HG03066 (cell line): Measurements from ENCODE around the gene MBP.
A peak's percentile ranks its signal among the peaks of the same experiment; 100 is the strongest.
"Not testable (repeated sequence)": the region's sequence is repeated elsewhere in the genome, so short reads cannot be mapped to it uniquely, and the experiment has no call there.

Experiments
- ATAC-seq: cut with Tn5 transposase; IDR thresholded peaks from one replicate; pipeline ENCODE4 v1.9.1; 2021; ENCODE audit warnings: low read depth; ENCODE audit not compliant: unreplicated experiment

The MBP gene

DNA sequence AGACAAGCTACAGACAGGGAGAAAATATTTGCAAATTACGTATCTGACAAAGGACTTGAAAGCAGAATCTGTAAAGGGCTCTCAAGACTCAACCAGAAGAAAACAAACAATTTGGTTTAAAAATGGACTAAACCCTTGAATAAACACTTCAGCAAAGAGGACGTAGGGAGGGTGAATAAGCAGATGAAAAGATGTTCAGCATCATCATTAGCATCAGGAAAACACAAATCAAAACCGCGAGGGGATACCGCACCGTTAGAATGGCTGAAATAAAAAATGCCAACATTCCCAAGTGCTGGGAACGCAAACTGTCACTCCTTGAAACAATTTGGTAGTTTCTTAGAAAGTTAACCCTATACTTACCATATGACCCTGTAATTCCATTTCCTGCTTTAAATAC, 136.7 kb downstream of the MBP start:
- ATAC-seq, result no peak

DNA sequence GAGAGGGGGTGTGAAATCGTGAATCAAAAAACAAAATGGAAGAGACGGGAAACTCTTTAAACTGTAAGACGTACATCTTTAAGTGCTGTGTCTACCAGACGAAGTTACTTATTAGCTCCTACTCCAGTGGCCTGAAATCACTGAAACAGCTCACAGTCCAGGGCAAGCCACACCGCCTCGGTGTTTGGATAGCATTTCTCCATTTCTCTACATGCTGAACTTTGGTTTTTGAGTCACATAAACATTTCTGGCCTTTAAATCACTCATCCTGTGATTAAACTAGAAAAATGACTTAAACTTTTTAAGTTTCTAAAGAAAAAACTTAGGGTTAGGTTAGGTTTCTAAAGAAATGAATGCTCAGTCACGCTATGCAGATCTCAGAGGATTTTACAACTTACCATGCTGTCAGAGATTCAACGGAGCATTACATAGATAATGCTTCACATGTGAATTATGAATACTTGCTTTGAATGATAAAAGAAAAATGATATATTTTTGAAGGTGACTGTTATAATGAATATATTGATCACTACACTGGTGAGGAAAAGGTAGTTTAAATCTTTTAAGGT, 138.4 kb downstream of the MBP start:
- no peak for ATAC-seq

DNA sequence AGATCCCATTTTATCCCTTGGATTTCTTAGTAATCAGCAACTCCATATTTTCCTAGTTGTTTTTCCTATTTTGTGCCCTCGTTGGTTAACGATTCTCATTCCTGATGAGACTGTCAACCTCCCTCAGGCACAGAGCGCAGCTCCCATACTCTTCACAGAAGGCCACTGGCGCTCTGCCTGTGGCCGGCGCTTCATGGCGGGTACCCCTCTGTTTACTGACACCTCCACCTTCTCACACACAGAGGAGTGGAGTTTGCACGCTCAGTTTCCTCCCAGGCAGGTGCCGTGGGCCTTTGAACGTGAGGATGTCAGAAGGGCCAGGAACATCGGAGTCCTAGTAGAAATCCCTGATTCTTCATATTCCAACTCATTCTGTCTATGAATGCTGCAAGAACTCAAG, 139.0 kb downstream of the MBP start:
- ATAC-seq, result no peak

DNA sequence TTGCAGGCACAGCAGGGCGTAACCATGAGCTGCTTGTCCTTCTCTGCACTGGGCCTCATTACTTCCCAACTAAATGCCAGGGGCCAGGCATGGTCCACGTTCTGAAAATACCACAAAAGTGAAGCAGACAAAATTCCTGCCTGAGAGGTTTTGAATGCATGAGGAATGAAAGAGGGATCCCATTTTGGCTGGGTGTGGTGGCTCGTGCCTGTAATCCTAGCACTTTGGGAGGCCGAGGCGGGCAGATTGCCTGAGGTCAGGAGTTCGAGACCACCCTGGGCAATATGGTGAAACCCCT, 139.5 kb downstream of the MBP start:
- no peak for ATAC-seq

DNA sequence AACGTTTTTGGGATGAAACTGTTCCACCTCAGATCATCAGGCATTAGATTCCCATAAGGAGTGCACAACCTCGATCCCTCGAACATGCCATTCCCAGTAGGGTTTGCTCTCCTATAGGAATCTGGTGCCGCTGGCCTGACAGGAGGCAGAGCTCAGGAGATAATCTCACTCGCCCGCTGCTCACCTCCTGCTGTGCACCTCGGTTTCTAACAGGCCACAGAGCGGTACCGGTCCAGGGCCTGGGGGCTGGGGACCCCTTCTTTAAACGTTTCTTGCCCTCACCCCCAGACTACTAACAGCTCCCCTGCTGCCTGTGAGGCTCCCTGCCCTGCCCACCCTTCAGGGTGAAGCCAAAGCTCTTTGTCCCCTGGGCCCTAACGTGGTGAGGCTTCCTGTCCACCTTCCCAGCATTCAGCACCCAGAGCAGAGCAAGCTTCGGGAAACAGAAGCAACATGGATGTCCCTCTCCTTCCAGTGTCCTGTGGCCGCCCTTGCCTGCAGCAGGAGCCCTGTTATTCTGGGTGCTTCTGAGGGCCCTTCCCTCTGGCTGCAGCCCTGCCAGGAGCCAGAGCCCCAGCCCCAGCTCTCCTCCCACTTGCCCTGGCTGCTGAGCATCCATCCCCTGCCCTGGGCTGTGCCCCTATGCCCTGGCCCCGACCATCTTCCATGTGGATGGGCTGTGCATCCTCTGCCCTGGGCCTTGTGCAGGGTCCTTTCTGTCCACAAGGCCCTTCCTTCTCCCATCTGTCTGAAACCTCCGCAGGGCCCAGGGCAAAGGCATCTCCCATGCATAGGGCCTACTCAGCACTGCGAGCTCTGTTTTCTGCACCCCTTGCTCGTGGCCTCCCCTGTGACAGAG, 140.1 kb downstream of the MBP start:
- ATAC-seq, result no peak

DNA sequence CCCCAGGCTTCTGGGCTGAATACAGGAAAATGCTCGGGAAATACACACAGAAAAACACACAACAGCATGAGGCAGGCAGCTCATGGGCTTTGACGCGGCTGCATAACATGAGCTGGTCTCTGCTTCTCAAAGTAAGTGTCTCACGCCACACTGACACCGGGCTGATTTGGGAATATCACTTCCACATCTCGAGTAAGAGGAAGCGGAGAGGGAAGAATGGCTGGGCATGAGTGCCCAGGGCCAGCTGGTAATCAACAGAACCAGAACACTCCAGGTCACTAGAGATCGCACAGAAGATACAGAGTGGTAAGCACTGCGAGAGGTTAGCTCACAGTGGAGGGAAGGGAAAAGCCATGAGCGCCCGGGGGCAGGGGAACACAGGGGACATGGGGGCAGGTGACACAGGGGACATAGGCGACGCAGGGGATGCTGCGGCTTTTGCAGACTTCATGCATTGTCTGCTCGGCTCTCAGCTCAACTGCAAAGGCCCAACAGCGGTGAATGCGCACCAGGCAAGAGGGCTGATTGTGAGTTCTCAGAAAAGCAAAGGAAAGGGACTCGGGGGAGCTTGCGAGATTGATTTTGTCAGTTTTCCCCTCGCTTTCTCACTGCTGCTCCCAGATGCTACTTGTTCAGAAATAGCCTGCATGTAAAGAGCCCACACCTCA, 141.4 kb downstream of the MBP start:
- no peak for ATAC-seq

DNA sequence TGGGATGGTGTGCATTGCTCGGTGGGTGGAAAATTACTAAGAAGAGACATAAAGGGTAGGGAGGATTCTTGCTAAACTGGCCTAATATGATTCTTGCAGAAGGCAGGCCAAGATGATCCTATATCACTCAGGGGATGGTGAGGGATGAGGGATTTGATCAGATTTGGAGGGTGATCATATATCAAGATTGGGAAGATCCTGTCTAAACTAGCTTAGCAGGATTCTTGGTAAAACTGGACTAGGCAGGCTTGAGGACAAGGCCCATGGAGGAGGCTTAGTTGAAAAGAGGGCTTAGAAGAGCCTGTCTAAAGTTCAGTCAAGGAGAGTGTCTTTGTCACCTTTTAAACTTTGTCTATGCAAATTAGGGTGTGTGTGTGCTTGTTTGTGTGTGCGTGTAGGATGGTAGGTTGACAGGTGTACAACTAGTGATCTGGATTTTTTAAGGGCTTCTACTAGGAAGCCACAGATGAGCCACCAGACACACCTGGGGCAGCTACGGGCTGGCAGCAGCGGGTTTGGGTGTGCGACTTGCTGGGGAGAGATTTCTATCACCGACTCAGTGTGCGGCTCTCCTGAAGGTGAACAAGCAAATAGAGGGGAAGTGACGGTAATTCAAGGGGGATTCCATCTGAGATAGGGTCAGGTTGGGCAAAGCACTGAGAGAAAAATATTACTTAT, 142.1 kb downstream of the MBP start:
- not testable (repeated sequence) for ATAC-seq

DNA sequence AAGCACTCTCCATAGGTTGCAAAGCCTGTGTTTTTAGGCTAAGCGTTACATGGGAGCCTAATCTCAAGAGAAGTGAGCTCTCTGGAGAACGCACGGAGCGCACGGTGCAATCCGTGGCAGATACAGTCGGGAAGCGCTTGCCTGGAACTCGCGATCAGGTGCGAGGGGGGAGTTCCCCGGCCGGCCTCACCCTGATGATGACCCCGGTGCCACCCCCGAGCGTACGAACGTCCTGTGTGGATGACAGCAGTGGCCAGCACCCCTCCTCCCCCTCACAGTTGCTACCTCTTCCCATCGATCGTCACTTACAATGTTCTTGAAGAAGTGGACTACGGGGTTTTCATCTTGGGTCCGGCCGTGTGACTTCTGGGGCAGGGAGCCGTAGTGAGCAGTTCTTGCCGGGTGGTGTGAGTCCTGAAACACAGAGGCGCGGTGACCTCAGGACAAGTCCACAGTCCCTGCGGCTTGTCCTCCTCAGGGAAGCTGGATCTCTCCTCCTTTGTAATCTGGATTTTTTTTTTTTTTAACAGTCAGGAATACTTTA, 142.9 kb downstream of the MBP start:
- ATAC-seq, result no peak

DNA sequence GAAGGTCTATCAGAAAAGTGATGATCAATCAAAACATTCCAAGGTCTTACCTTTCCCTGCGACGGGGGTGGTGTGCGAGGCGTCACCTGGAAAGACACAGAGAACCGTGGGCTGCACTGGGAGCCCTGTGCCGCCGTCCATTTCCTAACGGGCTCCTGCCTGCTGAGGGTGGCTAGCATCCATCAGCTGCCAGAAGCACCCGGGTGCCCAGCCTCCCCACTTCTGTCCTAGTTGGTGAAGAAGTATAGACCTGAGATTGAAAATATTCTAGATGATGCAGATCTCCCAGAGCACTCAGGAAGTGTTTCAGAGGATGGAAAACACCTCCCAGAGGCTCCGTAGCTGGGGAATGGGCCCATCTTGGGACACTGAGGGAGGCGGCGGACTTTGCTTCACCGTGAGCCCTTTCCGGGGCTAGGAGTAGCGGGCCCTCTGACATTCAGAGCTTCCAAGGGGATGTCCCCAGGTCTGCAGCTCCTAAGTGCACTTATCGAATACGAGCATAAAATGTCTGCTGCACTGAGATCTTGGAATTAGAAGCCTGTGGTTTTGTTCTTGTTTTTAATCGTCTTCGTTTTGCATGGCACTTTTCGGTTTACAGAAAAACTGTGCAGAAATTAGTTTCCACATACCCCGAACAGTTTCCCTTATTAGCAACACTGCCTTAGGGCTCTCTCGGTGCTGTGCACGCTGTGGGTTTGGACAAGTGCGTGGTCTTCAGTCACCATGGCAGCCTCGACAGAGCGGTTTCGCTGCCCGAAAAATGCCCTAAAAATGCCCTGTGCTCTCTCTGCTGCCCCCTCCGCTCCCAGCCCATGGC, 143.5 kb downstream of the MBP start:
- ATAC-seq, result no peak

DNA sequence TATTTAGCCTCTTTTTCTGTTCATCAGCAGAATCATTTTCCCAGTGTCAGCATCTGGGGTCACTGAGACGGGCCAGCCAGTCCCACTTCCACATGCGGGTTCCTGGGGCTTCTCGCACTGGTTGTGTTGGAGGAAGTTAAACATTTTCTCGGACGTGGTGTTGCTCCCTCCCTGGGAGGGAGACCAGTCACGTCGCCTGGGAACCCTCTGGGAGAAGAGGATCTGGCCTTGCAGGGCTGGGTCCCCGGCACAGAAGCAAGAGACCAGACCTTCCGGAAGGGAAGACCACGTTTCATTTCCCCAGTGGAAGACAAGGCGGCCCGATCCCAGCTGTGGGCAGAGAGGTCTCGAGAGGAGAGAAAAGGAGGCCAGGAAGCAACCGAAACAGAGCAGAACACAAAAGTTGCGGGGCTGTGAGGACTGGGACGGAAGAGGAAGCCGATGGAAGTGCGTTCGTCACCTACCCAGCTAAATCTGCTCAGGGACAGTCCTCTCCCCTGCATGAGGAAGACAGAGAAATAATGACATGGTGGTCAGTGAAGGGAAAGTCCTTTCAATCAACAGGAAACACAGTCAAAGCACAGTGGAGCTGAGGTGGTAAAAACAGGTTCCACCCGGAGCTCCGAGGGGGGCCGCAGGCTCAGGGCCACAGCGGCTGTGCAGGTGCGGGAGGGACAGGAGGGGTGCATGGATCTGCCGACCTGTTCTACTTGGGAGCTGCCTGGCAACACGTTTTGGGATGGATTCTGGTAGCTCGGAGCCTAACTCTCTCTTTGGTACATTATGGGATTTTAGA, 144.4 kb downstream of the MBP start:
- no peak for ATAC-seq

DNA sequence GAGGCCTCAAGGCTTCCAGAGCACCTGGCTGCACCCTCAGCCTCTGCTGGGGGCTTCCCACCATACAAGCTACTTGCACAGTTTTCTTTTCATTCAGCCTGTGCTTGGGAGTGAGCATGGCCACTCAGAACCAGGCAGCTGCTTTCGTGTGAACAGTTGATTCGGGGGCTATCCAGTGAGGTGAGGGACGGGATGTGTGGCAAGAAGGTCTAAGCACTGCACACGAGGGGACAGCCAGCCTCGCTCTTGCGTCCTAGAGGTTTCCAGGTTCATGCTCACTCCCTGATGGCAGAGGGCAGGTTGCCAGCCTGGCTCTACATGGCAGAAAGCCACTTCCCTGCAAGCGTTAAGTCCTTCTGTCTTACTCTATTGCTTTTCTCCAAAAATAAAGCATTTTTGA, 146.2 kb downstream of the MBP start:
- no peak for ATAC-seq

DNA sequence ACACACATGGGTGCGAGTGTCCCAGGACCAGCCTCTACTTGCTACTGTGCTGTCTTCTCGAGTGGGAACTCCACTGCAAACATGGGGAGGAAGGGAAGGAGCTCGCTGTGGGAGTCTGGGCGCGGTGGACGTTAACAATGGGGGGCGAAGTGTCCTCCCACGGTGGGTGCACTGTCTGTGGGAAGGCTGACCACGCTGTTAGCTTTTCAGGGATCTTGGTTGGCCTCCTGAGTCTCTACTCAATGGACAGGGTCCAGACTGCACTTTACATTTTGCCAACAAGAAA, 146.7 kb downstream of the MBP start:
- ATAC-seq, result no peak

DNA sequence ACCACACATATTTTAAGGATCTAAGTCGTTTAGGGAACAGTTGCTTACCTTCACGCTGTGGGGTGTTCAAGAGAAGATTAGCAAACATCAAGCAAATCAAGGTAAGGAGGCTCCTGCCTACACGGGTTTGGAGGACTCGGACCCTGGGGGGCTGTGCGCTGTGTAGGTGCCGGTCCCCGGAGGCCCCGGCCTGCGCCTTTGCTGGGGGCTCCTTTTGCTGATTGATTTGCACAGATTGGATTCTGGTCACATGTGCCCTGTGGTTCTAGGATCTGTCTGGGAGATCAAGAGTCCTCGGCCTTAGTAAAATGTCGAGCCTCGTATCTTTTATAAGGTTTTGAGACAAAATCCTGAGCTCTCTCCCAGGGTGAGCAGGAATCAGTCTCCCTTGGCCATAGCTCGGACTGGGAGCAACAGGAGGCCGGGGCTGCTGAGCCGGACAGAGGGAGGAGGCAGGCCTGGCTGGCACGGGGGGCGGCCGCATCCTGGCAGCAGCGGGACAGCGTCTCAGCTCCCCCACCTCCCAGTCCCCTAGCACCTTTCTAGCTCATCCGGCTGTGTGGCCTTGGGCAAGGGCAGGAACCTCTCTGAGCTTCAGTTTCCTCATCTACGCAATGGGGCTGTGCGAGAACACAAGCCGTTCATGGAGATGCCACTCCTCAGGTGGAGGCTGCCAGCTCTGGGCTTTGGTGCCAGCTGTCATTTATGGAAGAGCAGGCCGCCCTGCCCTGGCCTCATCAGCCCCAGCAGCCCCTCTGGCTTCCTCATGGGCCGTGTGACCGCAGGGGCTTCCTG, 147.2 kb downstream of the MBP start:
- no peak for ATAC-seq

DNA sequence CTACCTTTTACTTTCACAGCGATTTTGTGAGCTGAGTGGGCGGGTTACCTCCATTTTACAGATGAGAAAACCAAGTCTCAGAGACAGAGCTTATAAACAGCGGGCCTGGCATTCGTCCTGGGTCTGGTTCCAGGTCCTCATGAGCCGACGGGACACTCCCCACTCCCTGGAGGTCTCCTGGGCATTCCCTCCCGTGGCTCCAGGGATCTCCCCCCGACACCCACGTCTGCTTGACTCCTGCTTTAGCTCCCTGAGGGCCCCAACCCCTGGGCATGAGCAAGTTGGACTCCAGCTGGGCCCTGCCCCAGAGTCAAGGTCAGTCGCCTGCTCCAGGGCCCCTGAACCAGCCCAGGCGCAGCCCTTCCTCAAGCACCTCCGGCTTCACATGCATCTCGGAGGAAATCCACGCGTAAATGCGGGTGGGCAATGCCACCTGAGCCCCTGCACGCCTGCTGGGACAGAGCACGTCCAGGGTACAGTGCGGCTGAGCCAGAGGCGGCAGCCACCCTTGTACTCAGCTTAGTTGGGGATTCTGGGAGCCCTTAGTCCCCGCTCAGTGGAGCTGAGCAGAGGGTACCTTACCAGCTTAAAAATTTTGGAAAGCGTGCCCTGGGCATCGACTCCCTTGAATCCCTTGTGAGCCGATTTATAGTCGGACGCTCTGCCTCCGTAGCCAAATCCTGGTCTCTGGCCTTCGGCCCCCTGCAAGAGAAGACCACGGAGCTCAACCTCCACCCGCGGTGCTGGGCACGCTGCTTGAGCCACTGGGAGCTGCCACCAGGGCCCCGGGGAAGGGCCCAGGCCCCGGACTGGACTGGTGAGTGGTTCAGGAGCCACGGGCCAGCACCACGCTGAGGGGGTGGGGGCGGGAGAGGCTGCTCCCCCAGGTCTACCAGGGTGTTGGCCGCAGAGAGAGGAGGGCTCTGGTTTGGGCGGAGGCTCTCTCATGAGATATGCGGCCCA, 148.1 kb downstream of the MBP start:
- no peak for ATAC-seq

DNA sequence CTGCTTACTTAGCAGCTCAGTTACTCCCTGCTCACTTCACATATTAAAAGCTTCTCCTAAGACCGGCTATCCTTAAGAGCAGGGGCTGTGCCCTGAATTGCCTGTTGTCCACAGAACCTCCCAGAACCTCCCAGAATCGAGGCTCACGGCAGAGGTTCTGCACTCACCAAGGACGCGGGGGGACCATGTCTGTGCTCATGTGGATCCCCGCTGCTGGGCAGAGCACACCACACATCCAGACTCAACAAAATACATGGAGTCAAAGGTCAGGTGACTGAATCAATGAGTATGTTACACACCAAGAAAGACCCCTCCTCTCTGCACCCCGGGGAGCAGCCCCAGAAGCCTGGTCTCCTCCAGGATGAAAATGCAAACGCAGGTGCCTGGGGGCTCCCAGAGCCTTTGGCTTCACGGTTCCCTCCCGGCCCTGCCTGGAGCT, 149.0 kb downstream of the MBP start:
- no peak for ATAC-seq

DNA sequence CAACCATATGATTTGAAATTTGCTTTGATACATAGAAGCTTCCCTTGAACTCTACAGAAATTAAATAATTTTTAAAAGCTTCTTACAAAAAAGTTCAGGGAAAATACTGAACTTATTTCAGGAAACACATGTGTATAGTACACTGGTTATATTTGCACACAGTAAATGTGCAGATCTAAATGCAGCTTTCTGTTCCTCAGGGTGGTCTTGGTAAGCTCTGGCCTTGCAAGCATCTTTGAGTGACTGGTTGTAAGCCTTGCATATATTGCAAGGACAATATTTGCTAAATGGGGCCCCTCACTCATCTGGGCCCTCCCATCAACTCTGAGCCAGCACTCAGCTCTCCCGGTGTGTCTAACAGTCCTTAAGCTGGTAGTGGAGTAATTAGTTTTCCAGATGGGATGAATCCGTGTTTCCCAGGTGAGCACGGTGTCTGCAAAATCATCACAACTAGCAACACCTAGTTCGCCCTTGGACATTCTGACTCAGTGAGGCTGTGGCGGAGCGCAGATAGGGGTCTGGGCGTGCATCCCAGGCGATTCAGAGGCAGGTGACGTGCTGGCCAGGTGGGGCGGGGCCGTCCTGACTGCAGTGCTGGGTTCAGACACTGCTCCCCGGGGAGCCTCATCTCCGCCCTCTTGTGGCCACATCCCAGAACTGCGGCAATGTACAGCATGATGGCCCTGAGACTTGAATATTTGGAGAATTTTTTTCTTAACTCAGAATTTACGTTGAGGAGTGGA, 149.6 kb downstream of the MBP start:
- peak; percentile 85 for ATAC-seq

DNA sequence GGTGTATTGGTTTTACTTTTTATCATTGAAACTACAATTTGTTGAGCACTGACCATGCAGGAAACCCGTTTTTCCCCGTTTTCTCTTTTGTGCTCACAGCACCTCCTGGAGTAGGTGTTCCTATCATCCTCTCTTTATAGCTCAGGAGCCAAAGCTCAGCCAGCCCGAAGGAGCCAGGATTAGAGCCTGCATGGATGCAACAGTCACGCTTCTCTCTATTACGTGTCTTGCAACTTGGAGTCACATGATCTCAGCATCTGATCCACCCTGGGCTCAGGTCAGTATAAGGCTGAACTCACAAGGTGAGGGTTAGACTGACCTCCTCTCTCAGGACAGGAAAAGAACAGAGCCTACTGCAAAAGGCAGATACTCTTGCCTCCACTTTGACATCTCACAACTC, 150.5 kb downstream of the MBP start:
- ATAC-seq, result no peak
